HG03378 (cell line): ENCODE measurements around the gene FILIP1.
"Not testable (repeated sequence)": the region's sequence is repeated elsewhere in the genome, so short reads cannot be mapped to it uniquely, and the experiment has no call there.

Experiments
- ATAC-seq: cut with Tn5 transposase; IDR thresholded peaks from one replicate; pipeline ENCODE4 v1.9.1; 2021; ENCODE audit warnings: mild to moderate bottlenecking, moderate library complexity; ENCODE audit not compliant: unreplicated experiment

FILIP1 gene

GRCh38 chr6:75458895-75459294, 34.7 kb downstream of the FILIP1 start:
- ATAC-seq: no peak

DNA sequence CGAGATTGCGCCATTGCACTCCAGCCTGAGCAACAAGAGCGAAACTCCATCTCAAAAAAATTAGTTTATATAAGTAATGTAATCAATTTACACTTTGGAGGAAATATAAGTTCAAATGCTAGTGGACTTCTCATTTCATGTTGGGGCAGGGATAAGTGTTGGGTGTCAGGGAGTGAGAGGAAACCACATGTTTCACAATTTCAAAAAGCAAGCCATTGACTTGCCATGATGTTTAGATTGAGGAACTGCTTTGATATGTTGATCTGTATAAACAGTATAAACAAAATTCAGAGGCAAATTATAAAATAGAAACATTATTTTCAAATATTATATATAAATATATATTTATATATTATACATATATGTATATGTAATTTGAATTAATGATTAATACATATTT, 42.7 kb downstream of the FILIP1 start:
- no peak for ATAC-seq

DNA sequence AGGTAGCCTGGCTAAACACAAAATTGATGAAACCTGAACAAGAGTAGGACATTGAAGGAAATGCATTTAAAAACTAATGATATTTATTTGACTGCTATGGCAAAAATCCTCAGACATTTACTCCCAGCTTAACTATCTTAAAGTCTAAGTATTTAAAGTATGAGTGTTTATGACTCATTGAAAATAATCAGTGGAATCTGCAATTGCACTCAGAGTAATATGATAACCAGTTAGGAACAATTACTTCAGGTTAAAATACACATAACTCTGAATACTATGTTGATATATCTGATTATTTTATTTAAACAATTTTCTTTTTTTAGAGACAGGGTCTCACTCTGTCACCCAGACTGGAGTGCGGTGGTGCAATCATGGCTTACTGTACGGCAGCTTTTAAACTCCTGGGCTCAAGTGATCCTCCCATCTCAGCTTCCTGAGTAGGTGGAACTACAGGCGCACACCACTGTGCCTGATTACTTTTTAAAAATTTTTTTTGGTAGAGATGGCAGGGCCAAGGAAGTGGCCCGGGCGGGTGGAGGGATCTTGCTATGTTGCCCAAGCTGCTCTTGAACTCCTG, 43.9 kb downstream of the FILIP1 start:
- ATAC-seq: no peak

- ATAC-seq: peak; percentile 72
These were observed 47.2 kb downstream of the FILIP1 start for GRCh38 chr6:75446241-75446880.

GRCh38 chr6:75445738-75446137, 47.9 kb downstream of the FILIP1 start:
- ATAC-seq: no peak

DNA sequence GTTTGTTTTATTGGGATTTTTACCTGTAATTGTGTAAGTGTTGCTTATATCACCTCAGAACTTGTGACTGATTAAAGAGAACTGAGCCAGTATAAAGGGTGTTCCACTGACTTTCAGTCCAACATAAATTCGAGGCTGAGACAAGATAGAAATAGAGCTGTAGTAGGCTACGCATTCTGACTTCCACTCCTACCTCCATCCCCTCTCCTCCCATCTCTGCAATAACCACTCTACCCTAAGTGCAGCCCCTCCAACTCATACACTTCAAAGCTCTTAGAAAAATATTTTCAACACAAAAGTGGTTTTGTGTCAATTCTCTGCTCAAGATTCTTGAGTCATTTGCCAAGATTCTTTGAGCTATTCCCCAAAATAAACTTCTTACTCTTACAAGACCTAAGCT, 48.7 kb downstream of the FILIP1 start:
- ATAC-seq: no peak

DNA sequence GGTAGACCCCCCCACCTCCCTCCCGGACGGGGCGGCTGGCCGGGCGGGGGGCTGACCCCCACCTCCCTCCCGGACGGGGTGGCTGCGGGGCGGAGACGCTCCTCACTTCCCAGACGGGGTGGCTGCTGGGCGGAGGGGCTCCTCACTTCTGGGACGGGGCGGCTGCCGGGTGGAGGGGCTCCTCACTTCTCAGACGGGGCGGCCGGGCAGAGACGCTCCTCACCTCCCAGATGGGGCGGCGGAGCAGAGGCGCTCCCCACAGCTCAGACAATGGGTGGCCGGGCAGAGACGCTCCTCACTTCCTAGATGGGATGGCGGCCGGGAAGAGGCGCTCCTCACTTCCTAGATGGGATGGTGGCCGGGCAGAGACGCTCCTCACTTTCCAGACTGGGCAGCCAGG, 51.7 kb downstream of the FILIP1 start:
- ATAC-seq: not testable (repeated sequence)

- not testable (repeated sequence) for ATAC-seq
These were observed 52.1 kb downstream of the FILIP1 start for GRCh38 chr6:75441479-75441878.

- no peak for ATAC-seq
These were observed 55.0 kb downstream of the FILIP1 start for GRCh38 chr6:75438442-75439116.

GRCh38 chr6:75438013-75438431, 55.6 kb downstream of the FILIP1 start:
- no peak for ATAC-seq

DNA sequence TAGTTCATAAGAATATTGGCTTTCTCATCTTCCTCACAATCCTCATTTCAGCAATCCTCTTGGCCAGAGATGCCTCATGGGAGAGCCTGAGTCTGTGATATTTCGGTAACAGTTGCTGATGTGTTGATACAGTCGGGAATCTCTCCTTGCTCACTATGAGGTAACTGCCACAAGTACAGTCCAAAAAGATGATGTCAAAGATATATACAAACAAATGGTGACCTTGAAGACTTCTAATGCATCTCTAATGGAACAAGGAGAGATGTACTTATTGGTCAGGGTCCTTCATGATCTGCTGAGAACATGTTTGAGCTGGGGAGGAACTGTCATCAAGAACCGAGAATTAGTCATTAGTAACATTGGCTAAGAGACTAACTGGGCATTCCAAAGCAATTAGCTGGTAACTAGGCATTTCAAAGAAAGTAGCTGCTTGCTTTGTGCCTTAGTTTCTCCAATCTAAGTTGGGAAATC, 56.1 kb downstream of the FILIP1 start:
- no peak for ATAC-seq

DNA sequence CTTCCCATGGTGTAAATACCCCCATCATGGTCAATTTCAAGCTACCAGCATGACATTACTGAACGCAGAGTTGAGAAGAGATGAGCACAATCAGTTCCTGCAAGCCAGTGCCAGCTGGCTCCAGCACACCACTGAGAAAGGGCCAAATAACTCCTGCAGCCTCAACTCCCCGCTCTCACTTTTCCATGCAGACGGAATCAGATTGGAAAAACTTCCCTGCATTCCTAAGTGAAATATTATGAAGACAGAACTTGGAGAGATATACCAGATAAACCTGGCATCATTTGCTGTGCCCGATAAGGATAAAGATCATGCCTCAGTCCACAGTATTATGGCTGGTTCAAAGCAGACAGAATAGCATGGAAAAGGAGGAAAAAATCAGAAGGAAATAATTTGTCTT, 56.7 kb downstream of the FILIP1 start:
- no peak for ATAC-seq

DNA sequence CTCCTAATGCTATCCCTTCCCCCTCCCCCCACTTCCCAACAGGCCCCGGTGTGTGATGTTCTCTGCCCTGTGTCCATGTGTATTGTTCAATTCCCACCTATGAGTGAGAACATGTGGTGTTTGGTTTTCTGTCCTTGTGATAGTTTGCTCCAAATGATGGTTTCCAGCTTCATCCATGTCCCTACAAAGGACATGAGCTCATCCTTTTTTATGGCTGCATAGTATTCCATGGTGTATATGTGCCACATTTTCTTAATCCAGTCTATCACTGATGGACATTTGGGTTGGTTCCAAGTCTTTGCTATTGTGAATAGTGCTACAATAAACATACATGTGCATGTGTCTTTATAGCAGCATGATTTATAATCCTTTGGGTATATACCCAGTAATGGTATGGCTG, 60.8 kb downstream of the FILIP1 start:
- not testable (repeated sequence) for ATAC-seq

- no peak for ATAC-seq
These were observed 62.2 kb downstream of the FILIP1 start for GRCh38 chr6:75431379-75431778.

DNA sequence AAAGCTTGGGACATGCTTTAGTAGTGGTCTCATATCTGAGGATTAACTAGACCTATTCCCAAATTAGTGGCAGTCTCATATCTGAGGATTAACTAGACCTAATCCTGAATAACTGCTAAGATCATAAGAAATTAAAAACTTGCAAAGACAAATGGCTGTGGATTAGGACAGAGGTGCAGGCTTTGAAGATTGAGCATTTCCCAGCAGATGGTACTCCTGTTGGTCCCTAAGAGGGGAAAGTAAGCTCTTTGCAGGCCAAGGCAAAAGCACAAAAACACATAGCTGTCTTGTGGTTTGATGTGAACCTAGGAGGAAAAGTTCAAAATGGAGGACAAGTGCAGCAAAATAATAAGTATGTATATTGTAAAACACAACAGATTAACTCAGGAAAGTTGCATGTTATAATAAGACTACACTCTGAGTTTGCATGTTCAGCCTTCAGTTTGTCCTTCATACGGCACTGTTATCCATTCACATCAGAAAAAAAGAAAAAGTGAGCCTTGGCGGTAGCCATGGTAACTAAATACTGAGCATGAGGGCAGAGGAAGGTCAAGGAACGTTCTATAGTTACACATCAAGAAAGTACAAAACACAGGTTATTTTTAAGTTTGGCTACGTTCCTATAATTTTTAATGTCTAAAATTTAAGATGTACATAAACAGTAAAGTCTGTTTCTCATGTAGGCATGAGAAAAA, 62.8 kb downstream of the FILIP1 start:
- ATAC-seq: no peak

DNA sequence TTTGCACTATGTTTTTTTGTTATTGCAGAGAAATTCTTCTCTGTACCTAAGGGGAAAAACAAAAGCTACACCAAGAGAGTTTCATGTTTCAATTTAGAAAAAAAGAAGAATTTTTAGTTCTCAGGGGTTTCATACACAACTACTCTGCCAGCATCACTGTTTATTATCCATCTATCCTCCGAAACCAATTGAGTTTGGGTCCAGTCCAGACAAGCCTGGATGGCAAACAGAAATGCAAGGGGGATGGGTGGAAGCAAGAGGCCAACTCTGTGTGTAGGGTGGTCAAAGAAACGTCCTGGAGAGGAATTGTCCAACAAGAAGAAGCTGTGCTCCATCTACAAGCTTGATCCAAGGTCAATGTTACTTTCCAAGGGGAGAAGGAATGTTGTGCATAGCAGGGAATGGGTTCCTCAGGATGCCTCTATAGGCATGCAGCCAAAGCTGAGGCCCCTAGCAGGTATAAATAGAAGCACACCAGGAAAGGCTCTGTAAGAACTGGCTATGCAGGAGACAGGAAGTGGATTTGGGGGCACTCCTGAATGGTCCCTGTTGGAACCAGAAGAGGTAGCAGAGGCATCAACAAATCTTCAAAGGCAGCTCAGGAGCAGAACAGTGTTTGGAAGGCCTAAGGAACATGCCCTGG, 64.4 kb downstream of the FILIP1 start:
- ATAC-seq: no peak

DNA sequence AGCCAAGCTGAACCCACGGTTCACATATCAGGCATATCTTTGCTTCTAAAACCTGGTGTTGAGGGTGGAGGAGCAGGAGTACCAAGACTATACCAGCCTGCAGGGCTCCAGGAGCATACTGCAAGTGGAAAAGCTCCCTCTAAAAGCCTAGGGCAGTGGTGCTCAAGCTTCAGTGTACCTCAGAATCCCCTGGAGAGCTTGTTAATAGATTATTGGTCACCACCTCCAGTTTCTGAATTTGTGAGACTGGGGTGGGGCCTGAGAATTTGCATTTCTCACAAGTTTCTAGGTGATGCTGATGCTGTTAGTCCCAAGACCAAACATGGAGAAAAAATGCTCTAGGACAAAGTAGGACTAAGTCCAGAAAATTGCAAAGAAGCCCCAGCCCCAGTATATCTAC, 65.4 kb downstream of the FILIP1 start:
- peak; percentile 60 for ATAC-seq

DNA sequence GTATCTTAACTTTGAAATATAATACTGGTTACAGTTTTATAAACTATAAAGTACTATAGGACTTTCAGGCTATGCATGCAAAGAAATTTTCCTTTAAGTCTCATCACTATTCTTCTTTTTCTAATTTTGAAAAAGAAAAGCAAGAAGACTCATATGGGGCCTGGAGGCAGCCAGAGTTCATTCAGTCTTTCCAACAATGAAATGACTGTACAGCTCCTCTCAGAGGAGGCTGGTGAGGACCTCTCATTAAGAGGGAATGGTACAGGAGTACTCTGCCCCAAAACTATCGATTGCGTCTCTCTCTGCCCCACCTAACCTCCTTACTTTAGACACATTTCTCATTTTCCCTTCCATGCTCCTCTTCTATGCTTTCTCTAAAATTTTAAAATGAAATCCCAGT, 66.3 kb downstream of the FILIP1 start:
- no peak for ATAC-seq

DNA sequence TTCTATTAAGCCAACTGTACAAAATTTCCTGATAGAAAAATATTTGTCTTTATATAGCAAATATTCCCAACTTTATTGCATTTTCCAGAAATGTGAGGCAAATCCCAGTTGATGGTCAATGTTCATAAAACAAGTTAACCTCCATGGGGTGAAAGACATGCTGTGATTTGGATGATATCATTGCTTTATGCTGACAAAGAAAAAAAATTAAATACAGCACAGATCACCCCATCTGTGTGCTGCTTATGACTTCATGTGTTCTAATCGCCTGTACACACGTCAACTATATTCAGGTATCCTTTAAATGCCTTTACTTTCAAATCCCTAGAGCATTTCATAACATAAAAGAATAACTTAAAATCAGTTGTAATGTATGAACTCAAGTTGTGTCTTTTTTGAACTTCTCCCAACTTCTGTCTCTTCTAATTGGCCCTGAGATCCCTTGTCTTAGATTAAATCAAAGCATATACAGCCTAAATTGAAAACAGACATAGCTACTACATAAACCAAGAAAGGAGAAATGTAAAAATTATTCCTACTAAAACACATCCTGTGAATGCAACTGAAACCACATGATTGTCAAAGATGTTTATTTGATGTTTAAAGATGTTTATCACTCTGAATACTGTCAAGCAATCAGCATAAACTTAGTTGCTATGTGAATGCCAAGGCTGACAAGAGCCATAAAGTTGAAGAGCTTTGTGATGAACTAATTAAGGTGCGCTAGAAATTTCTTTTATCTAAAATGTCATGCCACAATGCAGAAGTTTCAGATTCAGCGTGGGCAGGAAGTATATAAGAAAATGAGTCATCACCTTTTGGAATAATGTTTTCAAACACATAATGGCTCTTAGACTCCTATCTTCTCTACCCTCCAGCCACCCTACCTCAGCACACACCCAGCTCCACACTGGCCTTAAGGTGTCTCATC, 68.7 kb downstream of the FILIP1 start:
- ATAC-seq: no peak

GRCh38 chr6:75423386-75423785, 70.2 kb downstream of the FILIP1 start:
- no peak for ATAC-seq
